HFF-Myc (cell line): ENCODE measurements around the gene RARRES2.
"Not testable (repeated sequence)": the region's sequence is repeated elsewhere in the genome, so short reads cannot be mapped to it uniquely, and the experiment has no call there.

Experiments
- DNase-seq: peaks from one replicate; pipeline ENCODE4 v3.0.0-alpha.2; 2011; ENCODE audit warnings: low read depth; ENCODE audit errors: extremely low read depth
- H3K4me3 ChIP-seq: replicated peaks from 2 replicates; pipeline ENCODE4 v1.5.1; 2011; ENCODE audit warnings: low read depth, mild to moderate bottlenecking, control low read depth, low read length
- CTCF ChIP-seq: IDR thresholded peaks from 2 replicates; pipeline ENCODE4 v1.5.1; 2012; ENCODE audit warnings: mild to moderate bottlenecking, low read depth, low read length, control low read depth; ENCODE audit errors: missing control alignments

The RARRES2 gene

DNA sequence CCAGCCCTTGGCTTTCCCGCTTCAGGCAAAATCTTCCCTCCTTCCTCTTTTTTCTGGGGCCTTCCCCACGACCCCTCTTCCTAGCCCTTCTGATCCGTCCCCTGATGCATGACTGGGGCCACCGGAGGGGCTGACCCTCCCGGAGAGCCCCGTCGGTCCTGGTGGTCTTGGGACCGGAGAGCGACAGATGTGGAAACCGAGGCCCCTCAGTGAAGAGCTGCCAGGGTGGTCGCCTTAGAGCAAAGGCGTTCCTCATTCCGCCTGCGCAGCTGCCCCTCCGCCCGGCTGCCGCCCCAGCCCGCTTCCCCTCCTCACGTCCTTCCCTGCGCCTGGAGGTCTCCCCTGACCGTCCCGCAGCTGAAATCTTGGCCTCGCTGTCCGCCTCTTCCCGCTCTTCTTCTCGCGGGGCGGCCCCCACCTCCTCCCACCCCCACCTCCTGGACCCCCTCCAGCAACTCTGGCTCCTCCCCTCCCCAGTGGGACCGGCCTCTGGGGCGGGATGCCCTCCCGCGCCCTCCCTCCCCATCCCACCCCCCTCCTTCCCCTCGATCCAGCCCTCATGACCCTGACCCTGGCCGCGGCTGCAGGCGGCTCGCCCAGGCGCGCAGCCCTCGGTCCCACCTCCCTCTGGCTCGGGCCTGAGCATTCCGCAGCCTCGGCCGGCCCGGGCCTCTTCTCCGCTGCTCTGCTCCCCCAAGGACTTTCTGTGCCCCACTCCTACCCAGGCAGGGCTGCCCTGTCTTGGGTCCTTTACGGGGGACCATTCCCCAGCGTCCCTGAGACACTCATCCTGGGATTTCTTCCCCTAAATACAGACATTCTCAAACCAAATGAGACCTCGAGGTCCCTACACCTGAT, at the start of gene RARRES2:
TSS of gene RARRES2 (minus strand) at position 367 of the 858 bp plus-strand sequence. CDS start 1,020 bp downstream, outside the sequence.
- H3K4me3 ChIP-seq, result peak within 1 kb of the TSS; percentile 53
- no peak for TF ChIP-seq CTCF
- no peak for DNase-seq

DNA sequence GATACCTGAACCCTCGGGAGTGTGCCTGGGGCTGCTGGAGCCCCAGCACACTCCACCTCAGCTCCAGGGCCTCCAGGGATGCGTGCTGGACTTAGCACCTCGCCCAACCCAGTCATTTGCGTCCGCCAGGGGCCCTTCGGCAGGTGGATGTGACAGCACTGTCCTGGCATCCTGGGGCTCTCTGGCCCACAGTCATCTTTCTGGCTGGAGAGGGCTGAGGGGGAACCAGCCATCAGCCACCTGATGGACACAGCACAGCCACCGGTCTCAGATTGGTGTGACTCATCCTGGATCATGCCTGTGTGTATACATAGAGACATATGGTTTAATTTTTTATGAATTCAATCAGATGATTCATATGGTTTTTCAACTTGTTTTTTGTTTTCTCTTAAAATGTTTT, 48.8 kb upstream of the RARRES2 start:
- no peak for DNase-seq
- TF ChIP-seq CTCF, result no peak
- H3K4me3 ChIP-seq, result no peak overlapping the region

GRCh38 chr7:150389532-150389816, 48.0 kb upstream of the RARRES2 start:
- no peak overlapping the region for H3K4me3 ChIP-seq
- no peak for DNase-seq
- no peak for TF ChIP-seq CTCF

GRCh38 chr7:150388709-150389531, 47.5 kb upstream of the RARRES2 start:
- no peak for DNase-seq
- TF ChIP-seq CTCF, result peak; percentile 62
- no peak overlapping the region for H3K4me3 ChIP-seq

DNA sequence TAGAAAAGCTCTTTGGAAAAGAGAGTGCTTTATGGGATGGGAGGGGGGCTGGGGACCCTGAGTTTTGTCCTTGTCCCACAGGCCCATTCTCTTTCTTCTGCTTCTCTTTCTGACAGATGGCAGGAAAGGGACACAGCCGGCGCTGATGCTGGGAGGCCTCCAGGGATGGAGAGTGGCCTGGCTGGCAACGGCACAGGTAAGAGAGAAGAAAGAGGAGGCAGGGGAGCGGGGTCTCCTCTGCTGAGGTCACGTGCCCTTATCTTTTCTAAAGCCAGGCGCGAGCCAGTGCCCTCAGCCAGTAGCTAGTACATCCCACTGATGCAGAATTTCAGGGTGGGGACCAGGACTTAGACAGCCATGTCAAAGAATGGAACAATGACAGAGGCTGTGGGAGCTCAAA, 46.9 kb upstream of the RARRES2 start:
- no peak for DNase-seq
- H3K4me3 ChIP-seq, result no peak overlapping the region
- no peak for TF ChIP-seq CTCF

DNA sequence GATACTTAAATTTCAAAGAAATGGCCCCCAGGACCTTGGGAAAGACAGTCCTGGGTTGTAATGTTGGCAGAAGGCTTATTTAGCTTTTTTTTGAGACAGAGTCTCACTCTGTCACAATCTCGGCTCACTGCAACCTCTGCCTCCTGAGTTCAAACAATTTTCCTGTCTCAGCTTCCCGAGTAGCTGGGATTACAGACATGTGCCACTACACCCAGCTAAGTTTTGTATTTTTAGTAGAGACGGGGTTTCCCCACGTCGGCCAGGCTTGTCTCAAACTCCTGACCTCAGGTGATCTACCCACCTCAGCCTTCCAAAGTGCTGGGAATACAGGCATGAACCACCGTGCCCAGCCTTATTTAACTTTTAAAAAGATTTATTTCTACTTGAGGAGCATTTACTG, 44.5 kb upstream of the RARRES2 start:
- H3K4me3 ChIP-seq, DNase-seq: not testable (repeated sequence)

DNA sequence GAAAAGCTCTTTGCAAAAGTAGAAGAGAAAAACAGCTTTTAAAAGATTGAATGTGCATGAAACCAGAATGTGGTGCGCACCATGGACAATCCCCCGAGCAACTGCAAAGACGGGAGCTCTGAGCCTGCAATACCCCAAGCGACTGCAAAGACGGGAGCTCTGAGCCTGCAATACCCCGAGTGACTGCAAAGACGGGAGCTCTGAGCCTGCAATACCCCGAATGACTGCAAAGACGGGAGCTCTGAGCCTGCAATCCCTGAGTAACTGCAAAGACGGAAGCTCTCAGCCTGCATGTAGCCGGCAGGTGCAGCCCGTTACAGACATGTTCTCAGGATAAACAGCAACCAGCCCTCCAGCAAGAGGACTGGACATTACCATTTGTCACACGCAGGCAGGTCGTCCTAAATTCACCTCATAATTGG, 43.9 kb upstream of the RARRES2 start:
- H3K4me3 ChIP-seq, result no peak overlapping the region
- DNase-seq, result no peak
- TF ChIP-seq CTCF, result no peak
